Measurements from ENCODE around the gene SCN4B.

SCN4B gene

GRCh38 chr11:118143661-118144185, 8.9 kb downstream of the SCN4B start:
- TF ChIP-seq CTCF (conservative IDR thresholded peaks at IDR 0.05; ENCODE audit: low read depth, low read length): no peak
- DNase-seq (ENCODE audit: low read depth): no peak
- H3K4me3 ChIP-seq (ENCODE audit: low read length): no peak overlapping the region

GRCh38 chr11:118142809-118143208, 9.8 kb downstream of the SCN4B start:
- TF ChIP-seq CTCF (conservative IDR thresholded peaks at IDR 0.05; ENCODE audit: low read depth, low read length): no peak
- no peak for DNase-seq (ENCODE audit: low read depth)
- H3K4me3 ChIP-seq (ENCODE audit: low read length): no peak overlapping the region

- DNase-seq (ENCODE audit: low read depth): no peak
- no peak for TF ChIP-seq CTCF (conservative IDR thresholded peaks at IDR 0.05; ENCODE audit: low read depth, low read length)
- no peak overlapping the region for H3K4me3 ChIP-seq (ENCODE audit: low read length)
These were observed 10.5 kb downstream of the SCN4B start for GRCh38 chr11:118142081-118142480.

GRCh38 chr11:118139578-118139977, 13.0 kb downstream of the SCN4B start:
- TF ChIP-seq CTCF (conservative IDR thresholded peaks at IDR 0.05; ENCODE audit: low read depth, low read length): no peak
- DNase-seq (ENCODE audit: low read depth): no peak
- H3K4me3 ChIP-seq (ENCODE audit: low read length): no peak overlapping the region

- no peak for TF ChIP-seq CTCF (conservative IDR thresholded peaks at IDR 0.05; ENCODE audit: low read depth, low read length)
- DNase-seq (ENCODE audit: low read depth): no peak
- no peak overlapping the region for H3K4me3 ChIP-seq (ENCODE audit: low read length)
These were observed 13.7 kb downstream of the SCN4B start for GRCh38 chr11:118138839-118139420.

GRCh38 chr11:118136801-118137200, 15.8 kb downstream of the SCN4B start:
- H3K4me3 ChIP-seq (ENCODE audit: low read length): no peak overlapping the region
- DNase-seq (ENCODE audit: low read depth): no peak
- no peak for TF ChIP-seq CTCF (conservative IDR thresholded peaks at IDR 0.05; ENCODE audit: low read depth, low read length)

GRCh38 chr11:118136341-118136740, 16.3 kb downstream of the SCN4B start:
- no peak overlapping the region for H3K4me3 ChIP-seq (ENCODE audit: low read length)
- TF ChIP-seq CTCF (conservative IDR thresholded peaks at IDR 0.05; ENCODE audit: low read depth, low read length): no peak
- no peak for DNase-seq (ENCODE audit: low read depth)
